ENCODE results near the gene AKR1E2.

DNA sequence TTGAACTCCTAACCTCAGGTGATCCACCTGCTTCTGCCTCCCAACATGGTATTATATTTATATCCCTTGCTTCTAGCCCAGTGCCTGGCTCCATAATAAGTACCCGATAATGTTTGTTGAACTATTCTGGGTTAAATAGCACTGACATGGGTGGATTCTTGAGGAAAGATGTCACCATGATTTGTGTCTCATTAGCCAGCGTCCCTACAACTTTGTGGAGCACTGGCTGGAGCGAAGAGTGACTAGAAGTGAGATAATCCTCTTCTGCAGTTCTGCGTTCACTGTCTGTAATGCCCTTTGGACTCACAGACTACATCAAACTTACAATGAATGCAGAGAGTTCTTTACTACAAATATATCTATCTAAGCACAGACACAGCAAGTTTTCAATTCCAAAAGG, 16.9 kb upstream of the AKR1E2 start:
- TF ChIP-seq, protein P1, sequence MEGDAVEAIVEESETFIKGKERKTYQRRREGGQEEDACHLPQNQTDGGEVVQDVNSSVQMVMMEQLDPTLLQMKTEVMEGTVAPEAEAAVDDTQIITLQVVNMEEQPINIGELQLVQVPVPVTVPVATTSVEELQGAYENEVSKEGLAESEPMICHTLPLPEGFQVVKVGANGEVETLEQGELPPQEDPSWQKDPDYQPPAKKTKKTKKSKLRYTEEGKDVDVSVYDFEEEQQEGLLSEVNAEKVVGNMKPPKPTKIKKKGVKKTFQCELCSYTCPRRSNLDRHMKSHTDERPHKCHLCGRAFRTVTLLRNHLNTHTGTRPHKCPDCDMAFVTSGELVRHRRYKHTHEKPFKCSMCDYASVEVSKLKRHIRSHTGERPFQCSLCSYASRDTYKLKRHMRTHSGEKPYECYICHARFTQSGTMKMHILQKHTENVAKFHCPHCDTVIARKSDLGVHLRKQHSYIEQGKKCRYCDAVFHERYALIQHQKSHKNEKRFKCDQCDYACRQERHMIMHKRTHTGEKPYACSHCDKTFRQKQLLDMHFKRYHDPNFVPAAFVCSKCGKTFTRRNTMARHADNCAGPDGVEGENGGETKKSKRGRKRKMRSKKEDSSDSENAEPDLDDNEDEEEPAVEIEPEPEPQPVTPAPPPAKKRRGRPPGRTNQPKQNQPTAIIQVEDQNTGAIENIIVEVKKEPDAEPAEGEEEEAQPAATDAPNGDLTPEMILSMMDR (IDR thresholded peaks at IDR 0.05): no peak
- TF ChIP-seq POLR2A (IDR thresholded peaks at IDR 0.05): no peak

All from body of pancreas (tissue), 4 donors.